GM13976 (cell line): Measurements from ENCODE around the gene UTS2.

ENCODE experiments used
- DNase-seq: peaks from one replicate; pipeline ENCODE4 v3.0.0; 2012; ENCODE audit warnings: low spot score
- in situ Hi-C: fragments of 300-500 bp; cut with MboI; formaldehyde crosslinking; loops from one replicate; pipeline ENCODE4 v1.12.0; 2022; ENCODE audit warnings: low sequenced_read_pairs, mixed read lengths, inconsistent platforms; ENCODE audit not compliant: unreplicated experiment
- TF ChIP-seq, protein P1 (sequence below): IDR thresholded peaks from 2 replicates; pipeline ENCODE4 v1.5.1; 2012; ENCODE audit warnings: borderline replicate concordance, mild to moderate bottlenecking; ENCODE audit not compliant: insufficient read depth; ENCODE audit errors: extremely low read depth, missing control alignments, control extremely low read depth

UTS2 gene

DNA sequence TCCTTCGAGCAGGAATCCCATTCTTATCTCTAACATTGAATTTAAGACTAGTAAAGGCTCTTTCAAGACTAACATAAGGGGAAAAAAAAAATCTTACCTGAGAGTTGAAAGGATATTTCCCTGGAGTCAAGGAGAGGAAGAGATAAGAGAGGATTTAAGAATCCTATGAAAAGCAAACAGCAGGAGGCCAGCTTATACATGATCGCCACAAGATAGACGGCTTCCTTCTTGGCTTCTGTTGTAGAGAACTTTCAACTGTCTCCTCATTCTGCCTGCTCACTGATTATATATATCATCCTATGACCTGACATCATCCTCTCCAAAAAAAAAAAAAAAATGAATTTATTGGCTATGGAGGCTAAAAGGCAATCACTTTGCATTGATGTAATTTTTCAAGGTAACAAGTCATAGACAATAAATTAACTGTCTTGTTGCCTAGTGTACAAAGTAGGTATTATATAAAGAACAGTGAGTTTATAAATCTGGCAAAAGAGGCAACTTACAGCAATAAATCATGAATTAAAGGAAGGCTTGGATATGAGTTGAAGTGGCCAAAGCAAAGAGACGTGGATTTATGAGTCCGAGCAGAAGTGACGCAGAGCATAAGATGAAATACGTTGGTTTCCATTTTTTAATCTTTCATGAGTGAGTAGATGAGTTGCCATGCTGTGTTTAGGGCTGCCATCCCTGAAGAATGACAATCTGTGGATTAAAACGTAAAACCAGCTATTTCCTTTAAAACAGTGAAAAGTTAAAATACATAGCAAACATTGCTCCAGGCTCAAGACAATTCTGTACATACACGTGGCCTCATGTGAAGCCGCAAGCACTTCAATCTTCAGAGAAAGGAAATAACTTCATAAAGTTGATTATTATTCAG lies at the start of gene UTS2:
UTS2 (minus strand) TSS at position 262 of the 880 bp plus-strand sequence; CDS start at position 200, 62 bp downstream.
- DNase-seq: no peak
- in situ Hi-C loops: no loop called here
- TF ChIP-seq, protein P1, sequence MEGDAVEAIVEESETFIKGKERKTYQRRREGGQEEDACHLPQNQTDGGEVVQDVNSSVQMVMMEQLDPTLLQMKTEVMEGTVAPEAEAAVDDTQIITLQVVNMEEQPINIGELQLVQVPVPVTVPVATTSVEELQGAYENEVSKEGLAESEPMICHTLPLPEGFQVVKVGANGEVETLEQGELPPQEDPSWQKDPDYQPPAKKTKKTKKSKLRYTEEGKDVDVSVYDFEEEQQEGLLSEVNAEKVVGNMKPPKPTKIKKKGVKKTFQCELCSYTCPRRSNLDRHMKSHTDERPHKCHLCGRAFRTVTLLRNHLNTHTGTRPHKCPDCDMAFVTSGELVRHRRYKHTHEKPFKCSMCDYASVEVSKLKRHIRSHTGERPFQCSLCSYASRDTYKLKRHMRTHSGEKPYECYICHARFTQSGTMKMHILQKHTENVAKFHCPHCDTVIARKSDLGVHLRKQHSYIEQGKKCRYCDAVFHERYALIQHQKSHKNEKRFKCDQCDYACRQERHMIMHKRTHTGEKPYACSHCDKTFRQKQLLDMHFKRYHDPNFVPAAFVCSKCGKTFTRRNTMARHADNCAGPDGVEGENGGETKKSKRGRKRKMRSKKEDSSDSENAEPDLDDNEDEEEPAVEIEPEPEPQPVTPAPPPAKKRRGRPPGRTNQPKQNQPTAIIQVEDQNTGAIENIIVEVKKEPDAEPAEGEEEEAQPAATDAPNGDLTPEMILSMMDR: no peak

- DNase-seq: no peak
- in situ Hi-C loops: loop anchor here (10.0 kb wide), 1 partner anchor 235 kb away; no protein-coding TSS in a partner anchor
Measured at GRCh38 chr1:7899741-7900140, 46.9 kb upstream of the UTS2 start.

DNA sequence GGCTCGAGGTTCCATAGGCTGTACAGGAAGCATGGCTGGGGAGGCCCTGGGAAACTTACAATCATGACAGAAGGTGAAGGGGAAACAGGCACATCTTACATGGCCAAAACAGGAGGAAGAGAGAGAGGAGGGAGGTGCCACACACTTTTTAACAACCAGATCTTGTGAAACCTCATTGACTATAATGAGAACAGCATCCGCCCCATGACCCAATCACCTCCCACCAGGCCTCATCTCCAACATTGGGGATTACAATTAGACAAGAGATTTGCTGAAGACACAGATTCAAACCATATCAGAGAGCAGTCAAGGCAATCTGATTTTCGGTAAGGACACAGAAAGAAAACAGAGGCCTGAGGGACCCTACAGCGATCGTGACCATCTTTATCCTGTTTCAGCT lies 46.1 kb upstream of the UTS2 start:
- in situ Hi-C loops: no loop called here
- TF ChIP-seq, protein P1: no peak
- no peak for DNase-seq

More at GRCh38 chr1:7899741-7900140, 46.9 kb upstream of the UTS2 start:
- TF ChIP-seq, protein P1: no peak

- in situ Hi-C loops: no loop called here
- TF ChIP-seq, protein P1: no peak
- DNase-seq: no peak
Measured at GRCh38 chr1:7896994-7897393, 44.1 kb upstream of the UTS2 start.

GRCh38 chr1:7893529-7894180 lies 40.8 kb upstream of the UTS2 start:
- DNase-seq: no peak
- in situ Hi-C loops: no loop called here
- TF ChIP-seq, protein P1: no peak

DNA sequence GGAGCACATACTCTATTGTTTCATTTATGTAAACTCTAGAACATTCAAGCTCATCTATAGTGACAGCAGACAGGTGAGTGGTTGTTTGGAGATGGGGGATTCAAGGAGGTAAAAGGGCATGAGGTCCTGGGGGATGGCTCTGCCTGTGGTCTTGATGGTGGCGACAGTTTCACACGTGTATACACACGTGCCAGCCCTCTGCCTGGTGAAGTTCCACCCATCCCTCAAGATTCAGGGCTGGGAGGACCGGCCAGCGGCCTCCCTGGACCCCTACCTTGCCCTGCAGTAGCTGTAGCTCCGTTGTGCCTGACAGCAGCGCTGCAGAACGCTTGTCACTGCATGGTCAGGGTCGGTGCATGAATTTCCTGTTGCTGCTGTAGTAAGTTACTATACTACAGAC lies 38.9 kb upstream of the UTS2 start:
- TF ChIP-seq, protein P1: no peak
- DNase-seq: no peak
- in situ Hi-C loops: no loop called here
